T-helper 2 cell (primary cell): ENCODE data around the gene ARIH2.

Source experiments
- DNase-seq, 5 experiments: peaks; one replicate each; pipeline versions ENCODE4 v3.0.0 to v3.0.0-alpha.2; 2012 to 2022

Gene ARIH2

GRCh38 chr3:49020330-49021212, 101.9 kb downstream of the ARIH2 start:
- DNase-seq: peak in 1 of 5 experiments; percentile 63

DNA sequence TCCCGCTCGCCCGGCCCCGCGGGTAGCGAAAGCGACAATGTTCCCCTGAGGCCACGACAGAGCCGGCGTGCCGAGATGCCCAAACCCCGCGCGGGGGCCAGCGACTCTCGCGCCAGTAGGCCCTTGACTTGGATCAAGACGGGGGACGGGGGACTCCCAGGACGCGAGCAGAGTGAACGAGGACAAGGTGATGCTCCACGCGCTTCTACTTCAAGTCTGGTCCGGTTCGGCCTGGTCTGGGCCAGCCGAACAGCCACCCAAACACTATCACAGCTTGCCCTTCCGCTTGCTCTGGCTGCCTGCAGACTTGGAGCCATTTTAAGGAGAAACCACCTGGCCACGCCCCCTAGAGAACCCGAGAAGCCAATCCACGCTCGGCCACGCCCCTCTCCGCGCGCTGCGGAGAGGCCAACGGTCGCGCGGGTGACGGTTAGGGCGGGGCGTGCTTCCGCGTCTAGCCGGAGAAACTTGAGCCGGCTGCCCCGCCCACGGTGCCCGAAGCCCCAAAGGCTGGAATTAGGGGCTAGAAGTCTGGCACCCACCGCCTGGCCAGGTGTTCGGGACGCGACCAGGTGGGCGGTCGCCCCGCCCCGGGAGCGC, 102.7 kb downstream of the ARIH2 start:
- DNase-seq: peak; percentile 96 to 98 (median 98)

GRCh38 chr3:49021813-49022687, 103.4 kb downstream of the ARIH2 start, which contains the start of gene NDUFAF3:
Gene NDUFAF3 (plus strand): TSS chr3:49022121. CDS start chr3:49022145, 24 bp downstream.
- DNase-seq: peak; percentile 84 to 94 (median 87)

- no peak for DNase-seq
Measured at GRCh38 chr3:49022688-49023171, 104.1 kb downstream of the ARIH2 start.

DNA sequence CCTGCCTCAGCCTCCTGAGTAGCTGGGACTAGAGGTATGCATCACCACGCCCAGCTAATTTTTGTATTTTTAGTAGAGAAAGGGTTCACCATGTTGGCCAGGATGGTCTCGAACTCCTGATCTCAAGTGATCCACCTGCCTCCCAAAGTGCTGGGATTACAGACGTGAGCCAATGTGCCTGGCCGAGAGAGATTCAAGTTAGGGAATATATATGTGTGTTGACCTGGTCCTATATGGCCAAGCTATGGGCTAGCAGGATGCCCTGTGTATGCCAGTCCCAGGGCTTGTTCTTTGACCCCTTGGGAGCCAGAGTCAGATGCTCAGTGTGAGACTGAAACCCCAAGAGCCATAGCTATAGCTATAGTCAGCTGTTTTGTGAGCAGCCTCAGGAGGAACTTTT, 105.1 kb downstream of the ARIH2 start:
- no peak for DNase-seq

- no peak for DNase-seq
Measured at GRCh38 chr3:49024449-49024848, 105.8 kb downstream of the ARIH2 start.

DNA sequence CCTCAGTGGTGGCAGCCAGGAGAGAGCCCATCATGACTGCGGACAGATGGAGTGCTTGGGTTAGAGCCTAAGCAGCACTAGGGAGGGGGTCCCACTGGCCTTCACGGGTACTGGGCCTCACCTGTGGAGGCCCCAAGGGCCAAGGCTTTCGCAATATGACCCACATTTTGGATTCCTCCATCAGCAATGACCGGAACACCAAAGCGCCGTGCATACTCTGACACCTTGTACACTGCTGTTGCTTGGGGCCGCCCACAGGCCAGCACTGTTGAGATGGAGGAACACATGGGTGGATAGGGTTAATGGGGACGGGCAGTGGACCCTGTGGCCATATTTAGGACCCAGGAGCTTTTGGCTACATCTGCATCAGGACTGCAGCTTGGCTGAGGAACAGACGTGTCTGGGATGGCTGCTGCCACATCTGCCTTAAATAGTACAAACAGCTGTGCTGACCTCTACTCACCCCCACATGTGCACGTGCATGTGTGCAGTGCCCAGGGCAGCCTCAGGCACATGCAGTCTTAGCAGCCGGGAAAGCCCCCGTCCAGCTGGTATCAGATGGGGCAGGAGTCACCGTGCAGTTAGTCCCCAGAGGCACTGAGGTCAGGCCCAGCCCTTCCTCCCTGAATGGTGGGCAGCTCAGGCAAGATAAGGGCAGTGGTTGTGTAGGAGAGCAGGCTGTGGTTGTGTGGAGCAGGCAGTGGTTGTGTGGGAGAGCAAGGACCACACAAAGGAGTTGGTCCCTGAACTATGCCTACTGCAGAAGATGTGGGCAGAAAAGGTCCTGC, 106.6 kb downstream of the ARIH2 start:
- DNase-seq: no peak

- DNase-seq: no peak
Measured at GRCh38 chr3:49025793-49026520, 107.3 kb downstream of the ARIH2 start.

GRCh38 chr3:49026536-49026935, 107.9 kb downstream of the ARIH2 start:
- no peak for DNase-seq

DNA sequence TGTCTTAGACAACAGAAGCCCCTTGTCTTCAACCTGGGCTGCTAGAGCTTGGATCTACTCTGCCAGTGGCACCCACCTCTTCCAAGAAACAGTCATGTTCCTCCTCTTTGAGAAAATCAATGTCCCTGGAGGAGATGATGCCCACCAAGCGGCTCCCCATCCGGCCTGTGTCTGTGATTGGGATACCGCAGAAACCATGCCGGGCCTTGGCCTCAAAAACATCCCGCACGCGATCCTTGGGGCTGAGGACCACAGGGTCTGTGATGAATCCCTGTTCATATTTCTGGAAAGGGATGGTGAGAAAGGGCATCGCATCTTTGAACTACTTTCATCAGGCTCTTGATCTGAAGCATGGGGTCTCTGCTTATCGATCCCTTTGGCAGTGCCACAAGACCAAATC, 109.0 kb downstream of the ARIH2 start:
- no peak for DNase-seq

GRCh38 chr3:49028298-49028672, 109.6 kb downstream of the ARIH2 start:
- DNase-seq: no peak

- DNase-seq: peak; percentile 85 to 94 (median 90)
Measured at GRCh38 chr3:49028673-49029562, 110.3 kb downstream of the ARIH2 start, which contains the start of gene IMPDH2. Gene IMPDH2 (minus strand): TSS chr3:49029398. CDS start chr3:49029350, 48 bp downstream.

DNA sequence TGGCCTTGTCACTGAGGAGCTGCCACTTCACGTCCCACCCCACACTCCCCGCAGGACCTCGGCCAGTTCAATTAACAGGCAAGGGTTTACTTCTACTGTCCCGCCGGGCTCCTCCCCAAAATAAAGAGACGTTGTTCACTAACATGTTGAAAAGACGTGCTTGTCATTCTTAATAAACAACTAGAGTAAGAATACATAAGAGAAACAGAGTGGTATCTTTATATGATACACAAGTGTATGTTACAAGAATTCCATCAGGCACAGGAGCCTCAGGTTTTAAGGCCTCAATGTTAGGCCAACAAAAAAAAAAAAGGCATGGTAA, 110.9 kb downstream of the ARIH2 start:
- DNase-seq: no peak

- DNase-seq: no peak
Measured at GRCh38 chr3:49030321-49030720, 111.7 kb downstream of the ARIH2 start.

- no peak for DNase-seq
Measured at GRCh38 chr3:49032646-49033304, 114.1 kb downstream of the ARIH2 start.

GRCh38 chr3:49034650-49035049, 116.0 kb downstream of the ARIH2 start:
- DNase-seq: no peak

GRCh38 chr3:49035281-49035680, 116.6 kb downstream of the ARIH2 start:
- DNase-seq: no peak
